GOT3 (cell line): ENCODE results near the gene EBF4.
"Not testable (repeated sequence)": the region's sequence is repeated elsewhere in the genome, so short reads cannot be mapped to it uniquely, and the experiment has no call there.

Source experiments
- DNase-seq: peaks from one replicate; lab custom pipeline; 2025; ENCODE audit warnings: mixed read lengths; lab: John Stamatoyannopoulos, UW

Gene EBF4

DNA sequence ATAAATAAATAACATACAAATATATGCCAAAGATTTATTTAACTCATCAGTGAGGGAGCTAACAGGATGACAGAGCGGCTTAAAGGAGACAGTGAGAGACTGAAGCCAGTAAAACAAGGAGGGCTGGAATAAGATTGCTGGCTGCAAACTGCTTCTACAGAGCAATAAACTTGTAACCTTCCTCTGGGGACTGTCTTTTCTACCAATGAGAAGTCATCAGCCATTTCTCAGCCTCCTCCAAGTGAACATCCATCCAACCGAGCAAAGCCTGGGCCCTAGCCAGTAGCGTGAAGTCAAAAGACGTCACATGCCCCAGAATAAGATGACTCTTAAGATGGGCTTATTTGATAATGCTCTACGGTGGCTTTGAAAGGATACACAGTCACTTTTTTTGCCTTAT lies 65.4 kb downstream of the EBF4 start:
- DNase-seq, result no peak

- DNase-seq, result no peak
Observed at GRCh38 chr20:2759143-2759542, 66.6 kb downstream of the EBF4 start.

DNA sequence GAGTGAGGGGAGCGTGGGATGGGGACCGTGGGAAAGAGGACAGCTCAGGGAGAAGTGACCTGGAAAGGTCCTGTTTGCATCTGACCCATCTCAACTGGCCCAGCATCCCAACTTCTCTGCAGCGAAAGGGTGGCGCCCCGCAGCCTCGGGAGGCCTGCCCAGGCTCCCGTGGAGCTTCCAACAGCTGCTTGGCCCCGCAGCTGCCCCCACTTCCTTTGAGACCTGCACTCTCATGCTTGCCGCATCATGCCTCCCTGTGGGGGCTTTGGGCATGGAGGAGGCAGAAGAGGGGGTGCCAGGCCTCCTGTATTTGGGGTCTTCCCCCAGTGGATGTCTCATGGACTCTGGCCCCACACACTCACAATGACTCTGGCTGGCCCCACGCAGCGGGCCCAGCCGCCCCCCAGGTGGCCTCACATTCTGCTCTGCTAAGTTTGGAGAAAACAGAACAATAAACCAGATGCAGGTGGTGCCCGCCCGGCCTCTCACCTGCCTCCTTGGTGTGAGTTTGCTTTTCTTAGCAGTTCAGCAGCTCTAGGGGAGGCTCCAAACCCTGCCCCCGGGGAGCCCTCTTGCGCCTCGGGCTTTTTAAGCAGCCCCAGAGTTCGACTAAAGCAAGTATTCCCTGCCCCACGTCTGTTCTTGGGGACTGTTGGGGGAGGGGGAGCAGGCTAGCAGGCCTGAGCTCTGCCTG lies 67.2 kb downstream of the EBF4 start:
- no peak for DNase-seq

- no peak for DNase-seq
Observed at GRCh38 chr20:2760297-2760951, 67.8 kb downstream of the EBF4 start.

DNA sequence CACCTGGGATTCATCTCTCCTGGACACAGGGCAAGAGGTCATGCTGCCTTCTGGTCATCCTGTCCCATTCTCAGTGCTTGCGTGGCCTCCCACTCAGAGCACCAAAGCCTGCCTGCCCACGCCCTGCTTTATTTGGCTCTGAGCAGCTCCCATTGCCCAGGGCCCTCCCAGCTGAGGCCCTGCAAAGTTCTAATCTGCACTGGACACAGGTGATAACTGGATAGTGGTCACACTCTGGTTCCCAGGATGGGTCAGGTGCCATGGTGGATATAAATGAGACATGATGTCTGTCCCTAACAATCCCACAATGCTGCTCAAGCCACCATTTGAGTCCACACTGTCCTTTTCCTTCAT lies 68.3 kb downstream of the EBF4 start:
- no peak for DNase-seq

- no peak for DNase-seq
Observed at GRCh38 chr20:2761885-2762284, 69.3 kb downstream of the EBF4 start.

DNA sequence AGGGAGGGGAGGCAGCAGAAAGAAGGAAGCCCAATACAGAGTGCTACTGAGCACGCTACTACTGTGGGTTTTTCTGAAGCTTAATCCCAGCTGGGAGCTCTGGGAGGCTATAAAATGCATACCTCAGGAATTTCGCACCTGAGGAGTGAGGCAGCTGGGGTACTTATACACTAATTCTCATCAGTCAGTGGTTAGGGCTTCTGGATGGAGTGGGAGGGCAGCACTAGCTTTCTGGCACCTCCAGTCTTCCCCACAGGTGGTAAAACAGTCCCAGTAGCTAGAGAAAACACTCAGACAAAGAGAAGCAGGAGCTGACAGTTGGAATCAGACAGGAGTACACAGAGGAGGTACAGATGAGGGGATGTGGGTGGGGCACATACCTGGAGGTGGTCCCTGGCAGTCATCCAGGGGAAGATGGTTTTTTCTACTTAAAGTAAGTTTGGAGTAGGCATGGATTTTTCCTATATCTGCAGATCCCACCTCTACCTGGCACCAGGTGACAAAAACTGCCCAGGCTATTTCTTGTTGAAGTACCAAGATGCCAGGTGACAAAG lies 70.1 kb downstream of the EBF4 start:
- no peak for DNase-seq

DNA sequence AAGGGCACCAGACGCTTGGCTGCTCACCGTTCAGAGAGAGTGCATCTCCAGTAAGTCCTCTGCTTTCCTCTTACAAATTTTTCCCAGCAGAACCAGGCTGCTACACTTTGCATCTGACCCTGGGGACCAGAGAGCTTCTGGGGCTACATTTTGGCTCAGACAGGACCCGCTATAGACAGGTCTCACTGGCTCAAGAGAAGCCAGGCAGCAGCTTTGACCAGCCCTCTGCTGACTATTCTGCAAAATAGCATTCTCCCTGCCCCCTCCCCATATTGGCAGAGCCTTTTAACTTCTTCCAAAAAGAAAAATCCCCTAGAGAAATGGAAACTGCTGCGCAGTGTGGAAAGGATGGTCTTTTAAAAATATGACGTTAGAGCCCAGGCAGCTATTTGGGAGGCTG lies 70.6 kb downstream of the EBF4 start:
- DNase-seq, result no peak

GRCh38 chr20:2767768-2768631 lies 75.4 kb downstream of the EBF4 start:
- DNase-seq, result no peak

- no peak for DNase-seq
Observed at GRCh38 chr20:2768632-2769015, 76.0 kb downstream of the EBF4 start.

GRCh38 chr20:2770091-2770490 lies 77.5 kb downstream of the EBF4 start:
- DNase-seq, result not testable (repeated sequence)

- no peak for DNase-seq
Observed at GRCh38 chr20:2771631-2772080, 79.1 kb downstream of the EBF4 start.

DNA sequence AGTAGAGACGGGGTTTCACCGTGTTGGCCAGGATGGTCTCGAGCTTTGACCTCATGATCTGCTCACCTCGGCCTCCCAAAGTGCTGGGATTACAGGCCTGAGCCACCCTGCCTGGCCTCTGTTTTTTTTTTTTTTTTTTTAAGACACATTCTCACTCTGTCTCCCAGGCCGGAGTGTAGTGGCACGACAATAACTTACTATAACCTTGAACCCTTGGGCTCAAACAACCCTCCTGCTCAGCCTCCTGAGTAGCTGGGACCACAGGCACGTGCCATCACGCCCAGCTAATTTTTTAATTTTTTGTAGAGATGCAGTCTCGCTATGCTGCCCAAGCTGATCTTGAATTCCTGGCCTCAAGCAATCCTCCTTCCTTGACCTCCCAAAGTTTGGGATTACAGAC lies 81.2 kb downstream of the EBF4 start:
- DNase-seq, result no peak

- DNase-seq, result no peak
Observed at GRCh38 chr20:2775139-2775538, 82.6 kb downstream of the EBF4 start.

GRCh38 chr20:2778602-2779321 lies 86.2 kb downstream of the EBF4 start:
- DNase-seq, result no peak

DNA sequence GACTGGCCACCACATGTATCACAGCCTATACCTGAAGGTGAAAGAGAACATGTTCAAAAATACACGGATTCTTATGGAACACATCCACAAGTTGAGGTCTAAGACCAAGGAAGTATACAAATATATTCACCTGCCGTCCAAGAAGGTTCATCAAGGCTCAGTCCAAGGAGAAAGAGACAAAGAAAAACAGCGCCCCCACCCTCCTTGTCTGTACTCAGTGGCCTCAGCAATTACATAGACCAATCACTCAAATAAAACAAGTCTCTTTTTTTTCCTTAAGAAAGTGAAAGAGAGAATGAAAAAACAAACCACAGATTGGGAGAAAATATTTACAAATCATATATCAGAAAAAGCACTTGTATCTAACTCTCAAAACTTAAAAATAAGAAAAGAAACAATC lies 88.4 kb downstream of the EBF4 start:
- no peak for DNase-seq

DNA sequence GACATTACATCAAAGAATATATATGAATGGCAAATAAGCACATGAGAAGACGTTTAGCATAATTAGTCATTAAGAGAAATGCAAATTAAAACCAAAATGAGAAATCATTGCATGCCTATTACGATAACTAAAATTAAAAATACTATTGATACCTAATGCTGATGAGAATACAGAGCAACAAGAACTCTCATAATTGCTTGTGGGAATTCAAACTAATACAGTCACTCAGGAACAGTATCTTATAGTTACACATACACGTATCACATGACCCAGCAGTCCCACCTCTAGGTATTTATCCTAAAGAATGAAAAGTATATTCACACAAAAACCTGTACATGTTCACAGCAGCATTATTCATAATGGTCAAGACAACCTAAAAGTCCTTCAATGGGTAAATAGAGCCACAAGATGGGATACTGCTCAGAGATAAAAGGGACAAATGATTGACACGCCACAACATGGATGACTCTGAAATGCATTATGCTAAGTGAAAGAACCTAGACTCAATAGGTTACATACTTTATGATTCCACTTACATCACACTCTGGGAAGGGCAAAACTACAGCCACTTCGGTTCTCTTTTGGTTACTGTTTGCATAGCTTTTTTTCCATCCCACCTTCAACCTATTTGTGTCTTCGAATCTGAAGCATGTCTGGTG lies 91.5 kb downstream of the EBF4 start:
- DNase-seq, result no peak

DNA sequence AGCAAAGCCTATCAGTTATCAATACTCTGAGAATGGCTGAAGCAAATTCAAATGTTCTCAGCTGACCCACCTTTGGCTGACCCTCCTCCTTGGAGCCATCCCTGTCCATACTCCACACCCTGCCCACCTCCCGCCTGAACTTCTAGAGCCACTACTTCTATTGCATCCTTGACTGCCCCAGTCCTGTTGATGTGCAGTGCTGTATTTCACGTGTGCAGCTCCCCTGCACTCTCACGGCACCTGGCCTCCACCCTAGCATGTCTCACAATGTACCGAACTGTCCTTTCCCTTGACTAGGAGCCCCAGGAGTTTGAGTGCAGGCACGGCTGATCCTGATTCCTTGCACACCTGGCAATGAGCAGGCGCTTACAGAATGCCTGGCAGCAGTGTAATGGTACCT lies 100.9 kb downstream of the EBF4 start:
- DNase-seq, result no peak

GRCh38 chr20:2794202-2794748 lies 101.7 kb downstream of the EBF4 start:
- no peak for DNase-seq

DNA sequence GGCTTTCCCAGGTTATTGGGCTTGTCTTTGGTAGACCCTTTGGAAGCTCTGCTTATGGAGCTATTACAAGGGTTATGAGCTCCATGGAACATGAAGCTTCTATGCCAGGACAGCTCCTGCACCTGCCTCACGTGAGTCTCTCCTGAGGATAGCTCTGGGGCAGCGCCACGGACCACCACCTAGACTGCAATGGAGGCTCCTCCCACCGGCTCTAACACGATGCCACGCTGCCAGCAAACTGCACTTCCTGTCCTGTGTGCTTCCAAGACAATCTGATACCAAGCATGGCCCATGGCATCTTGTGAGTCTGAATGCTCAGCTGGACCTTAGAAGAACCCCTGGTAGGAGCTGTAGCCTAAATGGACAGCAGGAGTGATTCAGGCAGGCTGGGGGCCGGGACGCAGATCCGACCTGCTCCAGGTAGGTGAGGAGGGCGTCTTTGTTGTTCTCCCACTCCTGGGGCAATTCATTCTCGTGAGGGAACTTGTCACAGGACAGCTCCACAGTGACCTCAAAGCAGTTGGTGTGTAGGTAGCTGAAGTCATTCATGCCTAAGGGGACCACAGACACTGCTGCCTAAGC lies 102.4 kb downstream of the EBF4 start:
- DNase-seq, result no peak

DNA sequence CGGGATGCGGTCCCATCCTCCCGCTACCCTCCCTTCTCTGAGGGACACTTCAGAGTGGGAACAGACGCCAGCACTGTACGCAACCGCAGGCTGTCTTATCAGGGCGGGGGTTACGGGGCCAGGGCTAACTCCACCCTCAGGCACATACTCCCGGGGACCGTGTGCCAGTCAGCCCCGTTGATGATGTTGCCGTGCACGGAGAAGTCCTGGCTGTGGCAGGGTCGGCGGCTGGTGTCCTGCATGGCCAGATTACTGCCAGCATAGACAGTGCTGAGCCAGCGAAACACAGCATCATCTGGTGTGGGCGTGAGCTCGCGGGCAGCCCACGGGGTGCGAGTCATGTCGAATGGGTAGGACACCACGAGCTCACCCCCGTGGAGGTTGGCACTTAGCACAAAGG lies 102.9 kb downstream of the EBF4 start:
- DNase-seq, result no peak
